GM10266 (cell line): ENCODE results near the gene SRPK2.

Source experiments
- DNase-seq: peaks from one replicate; pipeline ENCODE4 v3.0.0; 2012; ENCODE audit errors: extremely low spot score
- CTCF ChIP-seq: IDR thresholded peaks from 2 replicates; pipeline ENCODE4 v1.5.1; 2012; ENCODE audit warnings: mild to moderate bottlenecking, low read depth; ENCODE audit not compliant: control insufficient read depth, insufficient read depth; ENCODE audit errors: missing control alignments

Gene SRPK2

GRCh38 chr7:105389889-105390288, 1.2 kb upstream of the SRPK2 start:
- DNase-seq, result no peak
- TF ChIP-seq CTCF, result no peak

GRCh38 chr7:105389088-105389650, 448 bp upstream of the SRPK2 start:
- TF ChIP-seq CTCF, result no peak
- DNase-seq, result no peak

- no peak for TF ChIP-seq CTCF
- DNase-seq, result peak; percentile 86
Measured at GRCh38 chr7:105387508-105388355, 989 bp downstream of the SRPK2 start.

GRCh38 chr7:105377903-105378302, 10.8 kb downstream of the SRPK2 start:
- TF ChIP-seq CTCF, result no peak
- no peak for DNase-seq

GRCh38 chr7:105376908-105377533, 11.7 kb downstream of the SRPK2 start:
- TF ChIP-seq CTCF, result no peak
- DNase-seq, result no peak

GRCh38 chr7:105369944-105370343, 18.8 kb downstream of the SRPK2 start:
- no peak for TF ChIP-seq CTCF
- DNase-seq, result no peak

- TF ChIP-seq CTCF, result no peak
- DNase-seq, result no peak
Measured at GRCh38 chr7:105367458-105367857, 21.3 kb downstream of the SRPK2 start.
